Measurements from ENCODE around the gene TUB. TPM values are rescaled to one million over a fixed set of nuclear protein-coding genes. Genes with fewer than 3 reads are reported as not detected.

Gene TUB
- total and polyA plus RNA-seq, 2 of the 8 experiments (the other 6 are each of a cell fraction or from before 2014, with no cell fraction given): 15.3 to 31.3 TPM

DNA sequence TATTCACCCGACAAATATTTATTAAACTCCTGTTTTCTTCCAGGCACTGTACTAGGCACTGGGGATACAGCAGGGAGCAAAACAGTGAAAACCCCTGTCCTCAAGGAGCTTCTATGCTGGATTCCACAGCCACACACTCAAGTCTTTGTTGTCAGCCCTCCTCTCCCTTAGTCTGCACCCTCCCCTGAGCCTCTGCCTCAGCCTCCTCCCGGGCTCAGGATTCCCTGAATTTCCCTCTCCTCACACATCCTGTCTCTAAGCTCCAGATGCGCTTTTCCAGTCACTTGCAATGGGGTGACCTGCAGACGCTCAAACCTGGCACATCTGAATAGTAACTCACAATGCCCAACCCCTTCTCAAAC lies 13.5 kb upstream of the TUB start (continued):
- TF ChIP-seq, protein P1, sequence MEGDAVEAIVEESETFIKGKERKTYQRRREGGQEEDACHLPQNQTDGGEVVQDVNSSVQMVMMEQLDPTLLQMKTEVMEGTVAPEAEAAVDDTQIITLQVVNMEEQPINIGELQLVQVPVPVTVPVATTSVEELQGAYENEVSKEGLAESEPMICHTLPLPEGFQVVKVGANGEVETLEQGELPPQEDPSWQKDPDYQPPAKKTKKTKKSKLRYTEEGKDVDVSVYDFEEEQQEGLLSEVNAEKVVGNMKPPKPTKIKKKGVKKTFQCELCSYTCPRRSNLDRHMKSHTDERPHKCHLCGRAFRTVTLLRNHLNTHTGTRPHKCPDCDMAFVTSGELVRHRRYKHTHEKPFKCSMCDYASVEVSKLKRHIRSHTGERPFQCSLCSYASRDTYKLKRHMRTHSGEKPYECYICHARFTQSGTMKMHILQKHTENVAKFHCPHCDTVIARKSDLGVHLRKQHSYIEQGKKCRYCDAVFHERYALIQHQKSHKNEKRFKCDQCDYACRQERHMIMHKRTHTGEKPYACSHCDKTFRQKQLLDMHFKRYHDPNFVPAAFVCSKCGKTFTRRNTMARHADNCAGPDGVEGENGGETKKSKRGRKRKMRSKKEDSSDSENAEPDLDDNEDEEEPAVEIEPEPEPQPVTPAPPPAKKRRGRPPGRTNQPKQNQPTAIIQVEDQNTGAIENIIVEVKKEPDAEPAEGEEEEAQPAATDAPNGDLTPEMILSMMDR (IDR thresholded peaks at IDR 0.05; ENCODE audit: control extremely low read depth in 1 of 3, insufficient read depth in 1 of 3, low read depth in 1 of 3, low read length in 3 of 3): no peak
